GM11168 (cell line): ENCODE results near the gene EBP.
"Not testable (repeated sequence)": the region's sequence is repeated elsewhere in the genome, so short reads cannot be mapped to it uniquely, and the experiment has no call there.

Experiments used
- in situ Hi-C: fragments of 300-500 bp; cut with MboI; formaldehyde crosslinking; loops from one replicate; pipeline ENCODE4 v1.12.0; 2022; ENCODE audit warnings: low sequenced_read_pairs; ENCODE audit not compliant: unreplicated experiment

The EBP gene

GRCh38 chrX:48491809-48492208 lies 29.8 kb upstream of the EBP start:
- in situ Hi-C loops, result no loop called here

DNA sequence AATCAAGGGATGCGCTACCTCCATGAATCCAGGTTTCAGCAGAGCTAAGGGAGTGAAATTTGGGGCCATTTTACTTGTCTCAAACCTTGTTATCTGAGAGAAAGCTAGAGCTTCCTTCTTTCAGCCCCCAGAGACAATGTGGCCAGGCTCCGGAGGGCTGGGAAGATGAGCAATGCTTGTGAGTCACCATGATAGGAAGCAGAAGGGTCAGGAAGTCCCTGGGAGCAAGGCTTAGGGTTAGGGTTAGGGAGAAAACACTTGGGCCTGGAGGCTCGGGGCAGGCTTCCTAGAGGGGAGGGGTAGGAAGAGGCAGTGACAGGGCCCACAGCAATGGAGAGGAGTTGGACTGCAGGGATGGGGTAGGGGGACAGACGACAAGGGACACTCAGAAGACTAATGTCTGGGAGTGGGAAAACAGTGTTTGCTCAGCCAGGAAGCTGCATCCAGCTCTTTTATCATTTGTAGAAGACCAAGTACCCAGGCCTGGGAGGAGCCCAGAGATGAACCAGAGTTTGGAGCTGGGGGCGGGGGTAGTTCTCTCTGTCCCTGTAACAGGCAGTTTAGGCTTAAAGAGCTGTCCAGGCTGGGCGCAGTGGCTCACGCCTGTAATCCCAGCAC lies 29.2 kb upstream of the EBP start:
- in situ Hi-C loops, result no loop called here

DNA sequence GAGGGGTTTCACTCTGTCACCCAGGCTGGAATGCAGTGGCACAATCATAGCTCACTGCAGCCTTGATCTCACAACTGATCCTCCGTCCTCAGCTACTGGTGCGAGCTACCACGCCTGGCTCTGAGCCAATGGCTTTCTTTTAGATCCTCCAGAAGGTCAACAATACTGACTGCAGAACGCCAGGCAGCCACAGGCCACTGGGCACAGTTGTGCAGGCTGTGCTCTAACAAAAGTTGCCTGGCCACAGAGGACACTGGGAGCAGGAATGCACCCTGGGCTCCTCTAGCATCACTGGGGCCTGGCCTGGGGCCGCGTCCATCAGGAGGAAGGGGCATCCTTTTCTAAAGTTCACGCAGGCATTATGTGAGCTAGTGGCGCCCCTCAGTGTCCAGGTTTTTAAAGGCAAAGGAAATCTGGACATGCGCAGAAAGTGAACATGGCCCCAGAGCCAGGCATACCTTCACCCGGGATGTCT lies 27.7 kb upstream of the EBP start:
- in situ Hi-C loops, result no loop called here

DNA sequence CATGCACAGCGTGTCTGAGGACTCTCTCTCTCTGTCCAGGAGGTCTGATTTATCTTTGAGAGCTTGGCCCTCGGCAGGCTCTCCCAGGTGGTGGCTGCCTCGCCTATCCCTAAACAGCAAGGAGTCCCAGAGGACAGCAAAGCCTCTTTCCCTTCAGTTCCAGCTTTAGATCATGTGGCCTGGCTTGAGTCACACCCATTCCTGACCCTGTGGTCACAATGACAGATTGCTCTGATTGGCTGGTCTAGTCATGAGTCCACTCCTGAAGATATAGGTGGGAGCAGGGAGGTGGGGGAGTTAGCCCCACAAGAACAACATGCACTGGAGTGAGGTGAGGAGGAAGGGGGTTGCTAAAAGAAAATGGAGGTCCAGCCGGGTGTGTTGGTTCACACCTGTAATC lies 24.9 kb upstream of the EBP start:
- in situ Hi-C loops, result no loop called here

- in situ Hi-C loops, result no loop called here
These were observed 23.7 kb upstream of the EBP start for GRCh38 chrX:48497871-48498270.

DNA sequence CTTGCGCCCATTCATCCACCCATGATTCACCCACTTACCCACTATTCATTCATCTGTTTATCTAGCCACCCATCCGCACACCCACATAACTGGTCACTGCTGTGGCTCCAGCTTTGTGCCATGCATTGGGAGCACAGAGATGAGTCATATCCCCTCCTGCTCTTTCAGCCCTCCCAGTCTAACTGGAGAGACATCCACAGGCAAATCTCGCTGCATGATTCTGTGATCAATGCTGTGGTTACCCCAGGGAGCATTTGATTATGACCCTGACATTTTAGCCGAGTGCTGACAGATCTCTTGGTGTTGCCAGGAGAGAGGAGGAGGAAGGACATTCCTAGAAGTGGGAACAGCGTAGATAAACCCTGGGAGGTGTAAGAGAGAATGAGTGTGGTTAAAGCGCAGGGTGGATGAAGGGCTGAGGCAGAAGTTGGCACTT lies 23.2 kb upstream of the EBP start:
- in situ Hi-C loops, result no loop called here

- in situ Hi-C loops, result no loop called here
These were observed 17.3 kb upstream of the EBP start for GRCh38 chrX:48504261-48504660.

DNA sequence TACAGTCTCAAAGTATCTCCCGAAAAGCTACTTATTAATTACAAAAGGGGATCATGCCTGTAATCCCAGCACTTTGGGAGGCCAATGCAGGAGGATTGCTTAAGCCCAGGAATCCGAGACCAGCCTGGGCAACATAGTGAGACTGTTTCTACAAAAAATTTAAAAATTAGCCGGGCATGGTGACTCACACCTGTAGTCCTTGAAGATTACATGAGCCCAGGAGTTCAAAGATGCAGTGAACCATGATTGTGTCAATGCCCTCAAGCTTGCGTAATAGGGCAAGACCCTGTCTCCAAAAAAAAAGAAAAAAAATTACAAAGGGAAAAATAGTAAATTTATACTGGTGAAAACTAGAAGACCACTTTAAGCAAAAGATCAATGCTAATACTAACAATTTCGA lies 16.1 kb upstream of the EBP start:
- in situ Hi-C loops, result no loop called here

DNA sequence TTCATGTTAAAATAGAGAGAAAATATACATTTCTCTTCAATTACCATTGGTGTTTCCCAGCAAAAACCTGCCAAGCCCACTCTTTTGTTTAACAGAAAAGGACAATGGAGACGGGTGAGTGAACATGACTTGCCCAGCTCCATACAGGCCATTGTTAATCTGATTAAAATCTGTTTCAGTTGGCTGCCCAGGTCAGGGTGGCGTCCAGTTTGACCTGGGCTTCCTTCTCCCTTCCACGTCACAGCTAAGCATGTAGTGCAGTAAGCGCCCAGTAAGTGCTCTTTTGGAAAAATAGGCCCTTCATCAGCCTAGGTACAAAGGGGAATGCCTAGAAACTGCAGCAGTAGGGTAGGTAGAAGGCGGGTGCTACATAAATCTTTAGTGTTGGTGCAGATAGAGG lies 14.4 kb upstream of the EBP start:
- in situ Hi-C loops, result no loop called here

DNA sequence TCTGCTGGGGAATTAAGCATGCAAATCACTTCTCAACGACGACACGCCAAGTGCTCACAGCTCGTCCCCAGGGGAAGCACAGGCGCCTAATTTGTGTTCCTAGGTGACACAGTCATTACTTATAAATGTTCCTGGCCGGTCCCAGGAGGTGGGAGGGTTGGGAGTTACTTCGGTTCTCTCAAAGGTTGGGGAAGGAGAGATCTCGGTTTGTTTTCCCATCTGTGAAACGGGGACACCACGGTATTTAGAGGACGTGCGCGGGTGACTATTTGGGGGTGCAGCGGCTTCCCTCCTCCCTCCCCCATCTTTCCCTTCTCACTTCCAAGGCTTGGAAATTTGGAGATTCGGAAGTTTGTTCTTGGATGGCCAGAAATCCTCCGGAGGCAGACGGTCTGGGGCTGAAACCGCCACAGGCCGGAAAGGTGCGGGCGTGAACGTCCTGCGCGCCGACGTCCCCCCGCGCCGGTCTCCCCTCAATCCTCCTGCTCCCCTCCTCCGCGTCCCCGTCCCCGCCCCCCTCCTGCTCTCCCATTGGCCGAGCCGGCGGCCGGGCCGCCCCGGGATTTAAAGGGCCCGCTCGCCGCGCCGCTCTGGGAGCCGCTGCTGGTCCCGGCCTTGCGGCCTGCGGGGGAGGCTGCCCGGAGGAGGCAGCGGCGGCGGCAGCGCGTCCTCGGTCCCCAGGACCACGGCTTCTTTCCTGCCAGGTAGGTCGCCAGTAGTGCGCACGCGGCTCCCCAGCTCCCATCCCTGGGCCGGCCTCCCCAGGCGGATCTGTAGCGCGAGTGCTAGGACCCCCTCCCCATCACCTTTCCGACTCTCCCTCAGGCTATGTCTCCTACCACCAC lies 13.0 kb upstream of the EBP start, which contains the start of gene PORCN:
Gene PORCN (plus strand): TSS at position 593 of the 845 bp plus-strand sequence. CDS start 829 bp downstream, outside the sequence.
- in situ Hi-C loops, result no loop called here

DNA sequence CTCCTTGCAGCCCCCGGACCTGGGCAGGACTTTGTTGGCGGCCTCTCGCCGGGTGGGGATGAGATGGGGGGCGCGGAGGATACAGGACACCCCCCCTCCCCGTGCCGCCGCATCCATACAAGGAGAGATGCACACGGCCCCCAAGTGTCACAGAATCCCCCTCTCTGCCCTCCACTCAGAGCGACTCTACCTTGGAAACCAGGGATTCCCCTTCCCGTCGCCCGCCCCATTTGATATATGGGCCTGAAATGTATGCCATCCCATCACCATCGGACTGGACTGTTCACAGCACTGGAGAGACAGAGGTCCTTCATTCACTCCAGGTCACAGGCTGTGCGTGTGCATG lies 12.4 kb upstream of the EBP start:
- in situ Hi-C loops, result no loop called here

DNA sequence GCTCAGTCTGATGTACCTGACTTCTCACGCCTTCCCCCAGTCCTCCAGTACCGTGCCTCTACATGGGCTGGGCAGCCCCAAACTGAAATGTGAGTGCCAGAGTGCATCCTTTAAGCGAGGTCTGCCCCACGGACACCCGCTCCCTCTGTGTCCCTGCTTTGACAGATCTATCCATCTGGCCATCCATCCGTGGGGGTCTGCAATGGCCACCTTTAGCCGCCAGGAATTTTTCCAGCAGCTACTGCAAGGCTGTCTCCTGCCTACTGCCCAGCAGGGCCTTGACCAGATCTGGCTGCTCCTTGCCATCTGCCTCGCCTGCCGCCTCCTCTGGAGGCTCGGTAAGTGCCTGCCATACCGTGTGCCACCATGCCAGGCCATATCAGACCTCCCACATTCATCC lies 12.0 kb upstream of the EBP start:
- in situ Hi-C loops, result no loop called here

DNA sequence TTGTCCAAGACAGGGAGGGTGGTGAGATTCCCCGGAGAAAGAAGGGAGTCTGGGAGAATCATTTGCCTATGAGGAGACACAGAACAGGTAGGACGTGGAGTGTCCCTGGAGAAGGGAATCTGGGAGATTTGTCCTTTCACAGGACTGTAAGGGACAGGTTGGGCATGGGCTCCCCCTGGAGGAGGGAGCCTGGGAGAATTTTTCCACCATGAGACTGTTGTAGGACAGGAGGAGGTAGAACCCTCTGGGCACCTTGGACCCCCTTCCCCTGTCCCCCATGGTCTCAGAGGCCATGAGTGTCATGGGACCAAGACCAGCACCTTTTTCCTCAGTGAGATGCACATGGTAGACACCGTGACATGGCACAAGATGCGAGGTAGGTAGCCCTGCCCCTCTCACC lies 10.0 kb upstream of the EBP start:
- in situ Hi-C loops, result no loop called here

GRCh38 chrX:48512371-48512935 lies 9.2 kb upstream of the EBP start:
- in situ Hi-C loops, result no loop called here

DNA sequence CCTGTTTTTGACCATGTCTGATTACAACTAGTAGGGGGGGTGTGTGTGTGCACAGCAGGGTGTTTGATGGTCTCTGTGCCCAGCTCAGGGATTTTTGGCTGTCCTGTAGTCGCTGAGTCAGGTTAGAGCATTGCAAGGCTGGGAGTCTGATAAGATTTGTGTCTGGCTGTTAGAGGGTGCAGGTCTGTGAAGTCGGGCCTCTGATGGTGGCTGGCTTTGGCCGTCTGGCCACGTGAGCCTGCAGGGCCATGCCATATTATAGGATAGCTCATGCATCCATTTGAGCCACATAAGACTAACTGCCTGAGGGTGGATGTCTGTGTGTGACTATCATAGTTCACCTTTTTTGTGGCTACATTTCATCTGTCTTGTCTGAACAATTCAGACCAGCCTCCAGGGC lies 7.9 kb upstream of the EBP start:
- in situ Hi-C loops, result no loop called here

GRCh38 chrX:48514126-48514806 lies 7.3 kb upstream of the EBP start:
- in situ Hi-C loops, result no loop called here

GRCh38 chrX:48514868-48515460 lies 6.6 kb upstream of the EBP start:
- in situ Hi-C loops, result no loop called here

DNA sequence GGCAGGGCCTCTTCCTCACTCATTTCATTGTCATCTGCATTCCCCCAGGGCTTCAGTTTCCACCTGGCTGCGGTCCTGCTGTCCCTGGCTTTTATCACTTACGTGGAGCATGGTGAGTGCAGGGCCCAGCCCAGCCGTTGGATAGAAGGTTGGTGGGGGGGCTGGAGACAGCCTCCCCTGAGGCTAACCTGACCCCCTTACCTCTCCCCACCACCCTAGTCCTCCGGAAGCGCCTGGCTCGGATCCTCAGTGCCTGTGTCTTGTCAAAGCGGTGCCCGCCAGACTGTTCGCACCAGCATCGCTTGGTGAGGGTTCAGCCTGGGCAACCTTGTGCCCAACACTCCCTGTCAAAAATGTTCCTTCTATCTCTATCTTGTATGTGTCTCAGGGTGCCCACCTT lies 5.8 kb upstream of the EBP start:
- in situ Hi-C loops, result no loop called here

- in situ Hi-C loops, result no loop called here
These were observed 5.3 kb upstream of the EBP start for GRCh38 chrX:48516285-48516684.

DNA sequence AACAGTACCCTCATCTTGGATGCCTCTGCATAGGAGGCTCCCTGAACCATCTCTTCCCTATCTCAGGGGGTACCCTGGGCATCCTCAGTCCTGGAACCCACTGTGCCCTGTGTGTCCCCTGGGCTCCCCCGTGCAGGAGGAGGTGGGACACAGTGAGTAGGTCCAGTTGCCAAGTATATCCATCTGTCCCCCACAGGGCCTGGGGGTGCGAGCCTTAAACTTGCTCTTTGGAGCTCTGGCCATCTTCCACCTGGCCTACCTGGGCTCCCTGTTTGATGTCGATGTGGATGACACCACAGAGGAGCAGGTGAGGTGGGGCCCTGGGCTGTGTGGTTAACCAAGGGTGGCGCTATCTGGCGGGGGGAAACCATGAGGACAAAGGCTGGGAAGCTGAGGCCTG lies 4.6 kb upstream of the EBP start:
- in situ Hi-C loops, result no loop called here

DNA sequence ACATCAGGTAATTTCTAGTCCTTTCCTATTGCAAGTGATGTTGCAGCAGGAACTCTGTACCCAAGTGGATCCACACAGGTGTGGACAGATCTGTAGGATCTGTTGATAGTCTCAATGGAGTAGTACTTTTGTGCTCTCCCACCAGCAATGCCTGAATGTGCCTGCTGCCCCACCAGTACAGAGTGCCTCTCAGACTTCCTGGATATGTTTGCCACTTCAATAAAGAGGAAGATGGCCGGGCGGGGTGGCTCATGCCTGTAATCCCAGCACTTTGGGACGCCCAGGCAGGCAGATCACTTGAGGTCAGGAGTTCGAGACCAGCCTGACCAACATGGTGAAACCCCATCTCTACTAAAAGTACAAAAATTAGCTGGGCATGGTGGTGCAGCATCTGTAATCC lies 2.1 kb upstream of the EBP start:
- in situ Hi-C loops, result not testable (repeated sequence)
